ENCODE results near the gene PTF1A.

Gene PTF1A

GRCh38 chr10:23155169-23155568 lies 36.9 kb upstream of the PTF1A start (continued):
- TF ChIP-seq ZBTB21 (tag by site-specific recombination; IDR thresholded peaks at IDR 0.05) = no peak
- no peak for TF ChIP-seq KLF10 (tag by site-specific recombination; IDR thresholded peaks at IDR 0.05)
- no peak for TF ChIP-seq ZNF747 (tag by site-specific recombination; IDR thresholded peaks at IDR 0.05)
- TF ChIP-seq, protein P1, sequence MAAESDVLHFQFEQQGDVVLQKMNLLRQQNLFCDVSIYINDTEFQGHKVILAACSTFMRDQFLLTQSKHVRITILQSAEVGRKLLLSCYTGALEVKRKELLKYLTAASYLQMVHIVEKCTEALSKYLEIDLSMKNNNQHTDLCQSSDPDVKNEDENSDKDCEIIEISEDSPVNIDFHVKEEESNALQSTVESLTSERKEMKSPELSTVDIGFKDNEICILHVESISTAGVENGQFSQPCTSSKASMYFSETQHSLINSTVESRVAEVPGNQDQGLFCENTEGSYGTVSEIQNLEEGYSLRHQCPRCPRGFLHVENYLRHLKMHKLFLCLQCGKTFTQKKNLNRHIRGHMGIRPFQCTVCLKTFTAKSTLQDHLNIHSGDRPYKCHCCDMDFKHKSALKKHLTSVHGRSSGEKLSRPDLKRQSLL (tag by site-specific recombination; IDR thresholded peaks at IDR 0.05) = no peak
- no peak for TF ChIP-seq BCL11B (tag by site-specific recombination; IDR thresholded peaks at IDR 0.05; ENCODE audit: low read depth)
- TF ChIP-seq ZNF324 (tag by site-specific recombination; IDR thresholded peaks at IDR 0.05) = no peak

GRCh38 chr10:23156447-23157150 lies 35.5 kb upstream of the PTF1A start:
- TF ChIP-seq ZFHX2 (tag by site-specific recombination; conservative IDR thresholded peaks at IDR 0.05) (peak; percentile 60), SALL2 (tag by site-specific recombination; IDR thresholded peaks at IDR 0.05; ENCODE audit: borderline replicate concordance) (peak; percentile 21; the same call in 1 of the 2 replicates), ZXDB (tag by site-specific recombination; IDR thresholded peaks at IDR 0.05) (no peak), PRDM1 (tag by site-specific recombination; IDR thresholded peaks at IDR 0.05) (peak; percentile 89), ZNF544 (tag by site-specific recombination; IDR thresholded peaks at IDR 0.05) (0 out of 2 replicates have a peak, but pooled peaks have one; percentile 38), ZNF366 (tag by site-specific recombination; conservative IDR thresholded peaks at IDR 0.05) (peak; percentile 95), ZNF514 (tag by site-specific recombination; IDR thresholded peaks at IDR 0.05) (0 out of 2 replicates have a peak, but pooled peaks have one; percentile 43), ZNF354C (tag by site-specific recombination; IDR thresholded peaks at IDR 0.05; ENCODE audit: borderline replicate concordance, low read depth) (no peak)
- TF ChIP-seq, protein P2, sequence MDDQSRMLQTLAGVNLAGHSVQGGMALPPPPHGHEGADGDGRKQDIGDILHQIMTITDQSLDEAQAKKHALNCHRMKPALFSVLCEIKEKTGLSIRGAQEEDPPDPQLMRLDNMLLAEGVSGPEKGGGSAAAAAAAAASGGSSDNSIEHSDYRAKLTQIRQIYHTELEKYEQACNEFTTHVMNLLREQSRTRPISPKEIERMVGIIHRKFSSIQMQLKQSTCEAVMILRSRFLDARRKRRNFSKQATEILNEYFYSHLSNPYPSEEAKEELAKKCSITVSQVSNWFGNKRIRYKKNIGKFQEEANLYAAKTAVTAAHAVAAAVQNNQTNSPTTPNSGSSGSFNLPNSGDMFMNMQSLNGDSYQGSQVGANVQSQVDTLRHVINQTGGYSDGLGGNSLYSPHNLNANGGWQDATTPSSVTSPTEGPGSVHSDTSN (CRISPR knock-in tag; IDR thresholded peaks at IDR 0.05) = no peak
- CTCF ChIA-PET = interaction anchor here (0.6 to 4.7 kb wide), 8 partner anchors 16 to 1164 kb away, joined by 3 to 96 read pairs (median 4); partner anchors contain the start of gene PTF1A
- Histone ChIP-seq H3K4me3 (ENCODE audit: low read depth, low read length) (no peak overlapping the region), H3K36me3 (ENCODE audit: control insufficient read depth in 2 of 2, insufficient read depth in 1 of 2, low read length in 2 of 2) (no peaks in the 10 kb centered on the region), H3K9me3 (ENCODE audit: control insufficient read depth, insufficient read depth, low read depth, low read length) (no peaks in the 10 kb centered on the region), H3K27ac (ENCODE audit: extremely low read depth, low read depth, low read length) (no peak overlapping the region), H3K4me1 (ENCODE audit: control insufficient read depth, insufficient read depth, low read length) (no peaks in the 10 kb centered on the region)
- POLR2A ChIA-PET = no interaction called here

GRCh38 chr10:23157239-23157681 lies 34.9 kb upstream of the PTF1A start:
- Histone ChIP-seq H3K4me3 (ENCODE audit: low read depth, low read length) (no peak overlapping the region), H3K27ac (ENCODE audit: extremely low read depth, low read depth, low read length) (no peak overlapping the region), H3K9me3 (ENCODE audit: control insufficient read depth, insufficient read depth, low read depth, low read length) (no peaks in the 10 kb centered on the region), H3K4me1 (ENCODE audit: control insufficient read depth, insufficient read depth, low read length) (no peaks in the 10 kb centered on the region), H3K36me3 (ENCODE audit: control insufficient read depth in 2 of 2, insufficient read depth in 1 of 2, low read length in 2 of 2) (no peaks in the 10 kb centered on the region)
- ChIA-PET POLR2A (no interaction called here), CTCF (interaction anchor here (0.7 to 4.7 kb wide), 29 partner anchors 10 to 1164 kb away, joined by 3 to 96 read pairs (median 6); no protein-coding TSS in a partner anchor)
- no peak for TF ChIP-seq ZBTB17 (tag by site-specific recombination; IDR thresholded peaks at IDR 0.05)
- TF ChIP-seq ZNF660 (tag by site-specific recombination; IDR thresholded peaks at IDR 0.05) = no peak
- no peak for TF ChIP-seq ZNF580 (tag by site-specific recombination; IDR thresholded peaks at IDR 0.05)
- TF ChIP-seq PRDM10 (tag by site-specific recombination; IDR thresholded peaks at IDR 0.05) = no peak
- TF ChIP-seq ZNF302 (tag by site-specific recombination; IDR thresholded peaks at IDR 0.05; ENCODE audit: low read depth) = no peak
- no peak for TF ChIP-seq PRDM6 (tag by site-specific recombination; IDR thresholded peaks at IDR 0.05)
- no peak for TF ChIP-seq ZNF341 (tag by site-specific recombination; IDR thresholded peaks at IDR 0.05; ENCODE audit: low read depth)
- no peak for TF ChIP-seq PATZ1 (tag by site-specific recombination; IDR thresholded peaks at IDR 0.05)

All from HEK293 (cell line).